ENCODE data around the gene TM9SF2. TPM values are rescaled to one million over a fixed set of nuclear protein-coding genes. Genes with fewer than 3 reads are reported as not detected.

Gene TM9SF2
- total and polyA plus RNA-seq, 9 donors = 57.7 to 122 (median 70.6) TPM

- no peak overlapping the region for H3K4me3 ChIP-seq
- WGBS, 3 donors = 84 to 92% (median 86%) methylated on average over 5 of the region's 5 CpGs
- H3K4me1 ChIP-seq (ENCODE audit: insufficient read depth) = no peaks in the 10 kb centered on the region
- H3K27me3 ChIP-seq = no peaks in the 10 kb centered on the region
- intact Hi-C loops (cut with DNase I) = no loop called here
- H3K9me3 ChIP-seq = no peaks in the 10 kb centered on the region
- DNase-seq = no peak
- H3K27ac ChIP-seq = no peak overlapping the region
- H3K36me3 ChIP-seq = no peaks in the 10 kb centered on the region
- TF ChIP-seq CTCF (IDR thresholded peaks at IDR 0.05) (no peak), EP300 (IDR thresholded peaks at IDR 0.05) (no peak), POLR2A (IDR thresholded peaks at IDR 0.05) (no peak)
Measured at GRCh38 chr13:99596180-99596579, 94.9 kb downstream of the TM9SF2 start.

- no peak for TF ChIP-seq POLR2A (IDR thresholded peaks at IDR 0.05)
- TF ChIP-seq EP300 (IDR thresholded peaks at IDR 0.05) = no peak
- no peak for TF ChIP-seq CTCF (IDR thresholded peaks at IDR 0.05)
- no peak for DNase-seq
- Histone ChIP-seq H3K9me3 (no peaks in the 10 kb centered on the region), H3K27me3 (no peaks in the 10 kb centered on the region), H3K4me1 (ENCODE audit: insufficient read depth) (no peaks in the 10 kb centered on the region), H3K27ac (no peak overlapping the region), H3K36me3 (no peaks in the 10 kb centered on the region), H3K4me3 (no peak overlapping the region)
- WGBS, 3 donors = 64 to 72% (median 65%) methylated on average over 7 of the region's 7 CpGs
- intact Hi-C loops (cut with DNase I) = loop anchor here in 1 of 4 donors (10.0 kb wide), 2 partner anchors 86 to 156 kb away; no protein-coding TSS in a partner anchor
Measured at GRCh38 chr13:99600318-99600717, 99.0 kb downstream of the TM9SF2 start.

GRCh38 chr13:99601535-99601934 lies 100.3 kb downstream of the TM9SF2 start:
- Histone ChIP-seq H3K36me3 (no peaks in the 10 kb centered on the region), H3K4me1 (ENCODE audit: insufficient read depth) (no peaks in the 10 kb centered on the region), H3K4me3 (no peak overlapping the region), H3K27me3 (no peaks in the 10 kb centered on the region), H3K27ac (no peak overlapping the region), H3K9me3 (no peaks in the 10 kb centered on the region)
- TF ChIP-seq CTCF (IDR thresholded peaks at IDR 0.05) (no peak), POLR2A (IDR thresholded peaks at IDR 0.05) (no peak), EP300 (IDR thresholded peaks at IDR 0.05) (no peak)
- no peak for DNase-seq
- WGBS, 3 donors = 82 to 93% (median 91%) methylated on average over 5 of the region's 5 CpGs
- intact Hi-C loops (cut with DNase I) = loop anchor here in 1 of 4 donors (10.0 kb wide), 2 partner anchors 87 to 157 kb away; no protein-coding TSS in a partner anchor

GRCh38 chr13:99604636-99605035 lies 103.4 kb downstream of the TM9SF2 start:
- TF ChIP-seq CTCF (IDR thresholded peaks at IDR 0.05) = no peak
- no peak for TF ChIP-seq EP300 (IDR thresholded peaks at IDR 0.05)
- no peaks in the 10 kb centered on the region for H3K4me1 ChIP-seq (ENCODE audit: insufficient read depth)
- H3K4me3 ChIP-seq = no peak overlapping the region
- intact Hi-C loops (cut with DNase I) = loop anchor here in 1 of 4 donors (10.0 kb wide), 2 partner anchors 90 to 160 kb away; no protein-coding TSS in a partner anchor
- H3K36me3 ChIP-seq = no peaks in the 10 kb centered on the region
- no peak for DNase-seq
- H3K27ac ChIP-seq = no peak overlapping the region
- no peaks in the 10 kb centered on the region for H3K27me3 ChIP-seq
- 94 to 96% (median 94%) methylated on average over 3 of the region's 3 CpGs for WGBS, 3 donors
- H3K9me3 ChIP-seq = no peaks in the 10 kb centered on the region
